GM12875 (cell line): ENCODE results near the gene GPR68.

Source experiments
- H3K4me3 ChIP-seq: one replicate; pipeline ENCODE4 v1.5.1; 2011; ENCODE audit warnings: low read depth, low read length, control low read depth
- TF ChIP-seq, protein P1 (sequence below): IDR thresholded peaks from 2 replicates; pipeline ENCODE4 v1.5.1; 2011; ENCODE audit warnings: low read depth, mild to moderate bottlenecking, control low read depth, inconsistent platforms, low read length, moderate library complexity, borderline replicate concordance; ENCODE audit not compliant: insufficient read depth

The GPR68 gene

GRCh38 chr14:91265404-91265803, 20.9 kb upstream of the GPR68 start:
- H3K4me3 ChIP-seq, result no peak overlapping the region
- TF ChIP-seq, protein P1, sequence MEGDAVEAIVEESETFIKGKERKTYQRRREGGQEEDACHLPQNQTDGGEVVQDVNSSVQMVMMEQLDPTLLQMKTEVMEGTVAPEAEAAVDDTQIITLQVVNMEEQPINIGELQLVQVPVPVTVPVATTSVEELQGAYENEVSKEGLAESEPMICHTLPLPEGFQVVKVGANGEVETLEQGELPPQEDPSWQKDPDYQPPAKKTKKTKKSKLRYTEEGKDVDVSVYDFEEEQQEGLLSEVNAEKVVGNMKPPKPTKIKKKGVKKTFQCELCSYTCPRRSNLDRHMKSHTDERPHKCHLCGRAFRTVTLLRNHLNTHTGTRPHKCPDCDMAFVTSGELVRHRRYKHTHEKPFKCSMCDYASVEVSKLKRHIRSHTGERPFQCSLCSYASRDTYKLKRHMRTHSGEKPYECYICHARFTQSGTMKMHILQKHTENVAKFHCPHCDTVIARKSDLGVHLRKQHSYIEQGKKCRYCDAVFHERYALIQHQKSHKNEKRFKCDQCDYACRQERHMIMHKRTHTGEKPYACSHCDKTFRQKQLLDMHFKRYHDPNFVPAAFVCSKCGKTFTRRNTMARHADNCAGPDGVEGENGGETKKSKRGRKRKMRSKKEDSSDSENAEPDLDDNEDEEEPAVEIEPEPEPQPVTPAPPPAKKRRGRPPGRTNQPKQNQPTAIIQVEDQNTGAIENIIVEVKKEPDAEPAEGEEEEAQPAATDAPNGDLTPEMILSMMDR, result no peak

DNA sequence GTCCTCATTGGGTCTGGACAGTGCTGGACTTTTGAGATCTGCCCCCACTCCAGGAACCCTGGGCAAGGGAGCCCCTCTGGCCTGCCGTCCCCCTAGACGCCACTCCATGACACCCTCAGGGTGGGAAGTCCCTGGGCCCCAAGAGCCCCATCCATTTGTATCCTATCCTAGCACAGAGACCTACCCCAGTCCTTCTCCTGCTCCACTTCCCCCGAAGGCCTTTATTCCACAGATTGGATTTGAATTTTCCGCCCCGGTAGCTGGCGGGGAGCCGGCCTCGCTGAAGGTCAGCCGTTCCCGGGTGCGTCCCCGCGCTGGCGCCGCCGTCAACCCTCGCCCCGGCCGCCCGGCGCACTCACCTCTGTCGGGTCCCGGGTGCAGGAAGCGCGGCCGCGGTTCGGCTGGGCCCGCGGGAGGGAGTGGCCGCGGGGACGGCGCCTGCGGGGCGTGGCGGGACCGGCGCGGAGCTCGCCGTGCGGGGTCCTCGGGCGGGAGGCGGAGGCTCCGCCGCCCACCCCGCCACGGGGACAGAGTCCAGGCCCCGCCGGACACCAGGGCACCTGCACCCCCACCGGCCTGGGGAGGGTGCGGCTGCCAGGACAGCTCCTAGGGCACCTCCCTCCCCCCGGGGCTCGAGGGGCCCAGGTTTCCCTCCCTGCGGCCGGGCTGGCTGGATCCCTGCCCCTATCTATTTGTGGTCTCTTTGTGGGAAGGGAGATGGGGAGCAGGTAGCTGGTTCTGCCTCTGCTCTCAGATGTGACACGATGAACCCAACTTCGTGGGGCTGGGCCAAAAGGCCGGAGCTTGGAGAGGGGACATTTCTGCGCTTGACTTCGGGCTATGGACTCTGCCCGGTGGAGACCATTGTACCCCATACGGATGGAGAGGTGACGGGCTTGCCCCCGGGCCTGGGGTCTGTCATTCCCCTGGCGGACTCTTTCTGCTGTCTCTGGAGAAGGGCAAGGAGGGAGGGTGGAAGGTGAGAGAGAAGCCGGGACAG, 19.9 kb upstream of the GPR68 start:
- no peak overlapping the region for H3K4me3 ChIP-seq
- TF ChIP-seq, protein P1, result no peak

- TF ChIP-seq, protein P1, result no peak
- H3K4me3 ChIP-seq, result no peak overlapping the region
Observed at GRCh38 chr14:91263329-91263728, 18.8 kb upstream of the GPR68 start.

GRCh38 chr14:91261986-91262549, 17.6 kb upstream of the GPR68 start:
- TF ChIP-seq, protein P1, result no peak
- H3K4me3 ChIP-seq, result no peak overlapping the region

GRCh38 chr14:91261115-91261514, 16.6 kb upstream of the GPR68 start:
- TF ChIP-seq, protein P1, result no peak
- no peak overlapping the region for H3K4me3 ChIP-seq

GRCh38 chr14:91258876-91259275, 14.4 kb upstream of the GPR68 start:
- TF ChIP-seq, protein P1, result no peak

More at GRCh38 chr14:91258876-91259275, 14.4 kb upstream of the GPR68 start:
- H3K4me3 ChIP-seq, result no peak overlapping the region
